ENCODE results near the gene MAP3K7.

- TF ChIP-seq, protein P1, sequence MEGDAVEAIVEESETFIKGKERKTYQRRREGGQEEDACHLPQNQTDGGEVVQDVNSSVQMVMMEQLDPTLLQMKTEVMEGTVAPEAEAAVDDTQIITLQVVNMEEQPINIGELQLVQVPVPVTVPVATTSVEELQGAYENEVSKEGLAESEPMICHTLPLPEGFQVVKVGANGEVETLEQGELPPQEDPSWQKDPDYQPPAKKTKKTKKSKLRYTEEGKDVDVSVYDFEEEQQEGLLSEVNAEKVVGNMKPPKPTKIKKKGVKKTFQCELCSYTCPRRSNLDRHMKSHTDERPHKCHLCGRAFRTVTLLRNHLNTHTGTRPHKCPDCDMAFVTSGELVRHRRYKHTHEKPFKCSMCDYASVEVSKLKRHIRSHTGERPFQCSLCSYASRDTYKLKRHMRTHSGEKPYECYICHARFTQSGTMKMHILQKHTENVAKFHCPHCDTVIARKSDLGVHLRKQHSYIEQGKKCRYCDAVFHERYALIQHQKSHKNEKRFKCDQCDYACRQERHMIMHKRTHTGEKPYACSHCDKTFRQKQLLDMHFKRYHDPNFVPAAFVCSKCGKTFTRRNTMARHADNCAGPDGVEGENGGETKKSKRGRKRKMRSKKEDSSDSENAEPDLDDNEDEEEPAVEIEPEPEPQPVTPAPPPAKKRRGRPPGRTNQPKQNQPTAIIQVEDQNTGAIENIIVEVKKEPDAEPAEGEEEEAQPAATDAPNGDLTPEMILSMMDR (IDR thresholded peaks at IDR 0.05), result no peak
- no peak for TF ChIP-seq POLR2A (IDR thresholded peaks at IDR 0.05)
Observed at GRCh38 chr6:90492369-90492768, 94.5 kb downstream of the MAP3K7 start.

Data from stomach (tissue), 4 donors.